ENCODE results near the gene ZYG11A. TPM values are rescaled to one million over a fixed set of nuclear protein-coding genes. Genes with fewer than 3 reads are reported as not detected.
A peak's percentile ranks its signal among the peaks of the same experiment; 100 is the strongest.

Gene ZYG11A
- total RNA-seq, 6 donors from 2014 or later: 0.10 to 0.15 (median 0.10) TPM; not detected in 3

DNA sequence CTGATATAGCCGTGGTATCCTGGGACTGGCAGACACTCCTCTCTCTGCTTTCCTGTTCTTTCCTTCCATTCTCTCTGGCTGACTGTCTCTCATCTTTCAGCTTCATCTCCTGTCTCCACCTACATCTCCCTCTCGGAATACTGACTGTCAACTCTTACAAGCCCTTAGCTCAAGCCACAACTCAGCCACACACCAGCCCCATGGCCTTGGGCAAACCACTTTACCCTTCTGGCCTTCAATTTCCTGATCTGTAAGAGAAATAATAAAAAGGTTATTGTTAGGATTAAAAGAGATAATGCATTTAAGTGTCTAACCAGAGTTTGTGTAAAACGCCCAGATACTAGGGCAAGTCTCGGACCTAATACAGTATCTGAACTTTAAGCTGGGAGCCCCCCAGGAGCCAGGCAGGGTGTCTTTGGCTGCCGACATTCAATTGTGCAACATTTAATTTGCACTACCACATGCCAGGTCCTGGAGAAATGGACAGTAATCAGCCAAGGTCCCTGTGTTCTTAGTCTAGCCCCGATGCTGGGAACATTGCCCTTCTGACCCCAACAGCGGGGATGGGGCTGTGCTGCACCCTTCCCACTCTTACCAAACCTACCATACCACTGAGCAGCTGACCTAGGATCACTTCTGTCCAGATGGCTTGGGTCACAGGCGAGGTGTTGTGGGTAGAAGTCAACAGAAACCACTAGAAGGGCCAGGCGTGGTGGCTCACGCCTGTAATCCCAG lies 73.8 kb downstream of the ZYG11A start:
- Histone ChIP-seq H3K27ac (peak overlapping the region in 3 of 4 donors; percentile 2 to 72 (median 8)), H3K27me3 (no peaks in the 10 kb centered on the region), H3K9me3 (no peaks in the 10 kb centered on the region), H3K36me3 (peaks cover 0 to under 1% (median 0%) of the 10 kb centered on the region in 4 donors), H3K4me1 (peaks cover 0 to 12% (median 5%) of the 10 kb centered on the region in 4 donors), H3K4me3 (no peak overlapping the region)
- DNase-seq (no peak), ATAC-seq (ENCODE audit: low FRiP score in 2 of 2) (no peak)
- TF ChIP-seq EP300 (IDR thresholded peaks at IDR 0.05) (no peak), POLR2AphosphoS5 (IDR thresholded peaks at IDR 0.05) (no peak), POLR2A (IDR thresholded peaks at IDR 0.05) (no peak)
- TF ChIP-seq, protein P1, sequence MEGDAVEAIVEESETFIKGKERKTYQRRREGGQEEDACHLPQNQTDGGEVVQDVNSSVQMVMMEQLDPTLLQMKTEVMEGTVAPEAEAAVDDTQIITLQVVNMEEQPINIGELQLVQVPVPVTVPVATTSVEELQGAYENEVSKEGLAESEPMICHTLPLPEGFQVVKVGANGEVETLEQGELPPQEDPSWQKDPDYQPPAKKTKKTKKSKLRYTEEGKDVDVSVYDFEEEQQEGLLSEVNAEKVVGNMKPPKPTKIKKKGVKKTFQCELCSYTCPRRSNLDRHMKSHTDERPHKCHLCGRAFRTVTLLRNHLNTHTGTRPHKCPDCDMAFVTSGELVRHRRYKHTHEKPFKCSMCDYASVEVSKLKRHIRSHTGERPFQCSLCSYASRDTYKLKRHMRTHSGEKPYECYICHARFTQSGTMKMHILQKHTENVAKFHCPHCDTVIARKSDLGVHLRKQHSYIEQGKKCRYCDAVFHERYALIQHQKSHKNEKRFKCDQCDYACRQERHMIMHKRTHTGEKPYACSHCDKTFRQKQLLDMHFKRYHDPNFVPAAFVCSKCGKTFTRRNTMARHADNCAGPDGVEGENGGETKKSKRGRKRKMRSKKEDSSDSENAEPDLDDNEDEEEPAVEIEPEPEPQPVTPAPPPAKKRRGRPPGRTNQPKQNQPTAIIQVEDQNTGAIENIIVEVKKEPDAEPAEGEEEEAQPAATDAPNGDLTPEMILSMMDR (IDR thresholded peaks at IDR 0.05): no peak
- 77 to 85% methylated on average over 10 of the region's 10 CpGs for WGBS, 2 donors

- TF ChIP-seq POLR2AphosphoS5 (IDR thresholded peaks at IDR 0.05) (peak in 1 of 2 donors; percentile 31), POLR2A (IDR thresholded peaks at IDR 0.05) (no peak), EP300 (IDR thresholded peaks at IDR 0.05) (no peak)
- TF ChIP-seq, protein P1 (IDR thresholded peaks at IDR 0.05): no peak
Measured at GRCh38 chr1:52917156-52917555, 74.6 kb downstream of the ZYG11A start.

GRCh38 chr1:52917581-52917980 lies 75.0 kb downstream of the ZYG11A start:
- 88 to 96% methylated on average over 1 of the region's 1 CpG for WGBS, 2 donors

More at GRCh38 chr1:52917156-52917555, 74.6 kb downstream of the ZYG11A start:
- Histone ChIP-seq H3K27me3 (no peaks in the 10 kb centered on the region), H3K9me3 (no peaks in the 10 kb centered on the region), H3K4me1 (peaks cover 0 to 19% (median 5%) of the 10 kb centered on the region in 4 donors), H3K4me3 (no peak overlapping the region), H3K27ac (peak overlapping the region in 1 of 4 donors; percentile 2), H3K36me3 (no peaks in the 10 kb centered on the region)
- DNase-seq: no peak
- ATAC-seq (ENCODE audit: low FRiP score in 2 of 2): no peak
- 77 to 86% methylated on average over 7 of the region's 7 CpGs for WGBS, 2 donors

DNA sequence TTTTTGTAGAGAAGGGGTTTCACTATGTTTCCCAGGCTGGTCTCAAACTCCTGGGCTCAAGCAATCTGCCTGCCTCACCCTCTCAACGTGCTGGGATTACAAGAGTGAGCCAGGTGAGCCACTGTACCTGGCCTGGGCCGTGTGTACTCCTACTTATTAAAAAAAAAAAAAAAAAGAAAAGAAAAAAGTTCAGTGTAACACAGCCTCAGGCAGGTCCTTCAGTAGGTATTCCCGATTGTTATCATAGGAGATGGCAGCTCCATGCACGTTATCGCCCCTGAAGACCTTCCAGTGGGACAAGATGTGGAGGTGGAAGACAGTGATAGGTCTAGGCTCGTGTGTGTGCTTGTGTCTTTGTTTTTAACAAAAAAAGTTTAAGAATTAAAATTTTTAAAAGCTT lies 75.6 kb downstream of the ZYG11A start:
- Histone ChIP-seq H3K27ac (no peak overlapping the region), H3K27me3 (no peaks in the 10 kb centered on the region), H3K4me1 (peaks cover 2 to 20% (median 5%) of the 10 kb centered on the region in 4 donors), H3K9me3 (no peaks in the 10 kb centered on the region), H3K36me3 (no peaks in the 10 kb centered on the region), H3K4me3 (no peak overlapping the region)
- TF ChIP-seq POLR2AphosphoS5 (IDR thresholded peaks at IDR 0.05) (no peak), EP300 (IDR thresholded peaks at IDR 0.05) (no peak), POLR2A (IDR thresholded peaks at IDR 0.05) (no peak)
- TF ChIP-seq, protein P1 (IDR thresholded peaks at IDR 0.05): no peak
- ATAC-seq (ENCODE audit: low FRiP score in 2 of 2): no peak
- WGBS, 2 donors: 80 to 93% methylated on average over 6 of the region's 6 CpGs
- no peak for DNase-seq

More at GRCh38 chr1:52917581-52917980, 75.0 kb downstream of the ZYG11A start:
- Histone ChIP-seq H3K27ac (no peak overlapping the region), H3K27me3 (no peaks in the 10 kb centered on the region), H3K4me1 (peaks cover 2 to 20% (median 5%) of the 10 kb centered on the region in 4 donors), H3K36me3 (no peaks in the 10 kb centered on the region), H3K9me3 (no peaks in the 10 kb centered on the region), H3K4me3 (no peak overlapping the region)
- no peak for TF ChIP-seq POLR2AphosphoS5 (IDR thresholded peaks at IDR 0.05)
- TF ChIP-seq EP300 (IDR thresholded peaks at IDR 0.05): no peak
- no peak for ATAC-seq (ENCODE audit: low FRiP score in 2 of 2)
- DNase-seq: no peak

GRCh38 chr1:52919051-52919722 lies 76.6 kb downstream of the ZYG11A start:
- WGBS, 2 donors: 95 to 98% methylated on average over 6 to 7 of the region's 7 CpGs
- Histone ChIP-seq H3K4me1 (peaks cover 2 to 20% (median 5%) of the 10 kb centered on the region in 4 donors), H3K27me3 (no peaks in the 10 kb centered on the region), H3K9me3 (no peaks in the 10 kb centered on the region), H3K27ac (no peak overlapping the region), H3K4me3 (no peak overlapping the region), H3K36me3 (no peaks in the 10 kb centered on the region)
- ATAC-seq (ENCODE audit: low FRiP score in 2 of 2): no peak
- TF ChIP-seq POLR2A (IDR thresholded peaks at IDR 0.05) (no peak), POLR2AphosphoS5 (IDR thresholded peaks at IDR 0.05) (no peak), EP300 (IDR thresholded peaks at IDR 0.05) (no peak)
- TF ChIP-seq, protein P1 (IDR thresholded peaks at IDR 0.05): no peak
- DNase-seq: no peak
